Measurements from ENCODE around the gene JARID2. TPM values are rescaled to one million over a fixed set of nuclear protein-coding genes. Genes with fewer than 3 reads are reported as not detected.
"Not testable (repeated sequence)": the region's sequence is repeated elsewhere in the genome, so short reads cannot be mapped to it uniquely, and the experiment has no call there.

The JARID2 gene
- total RNA-seq, 1 donor from 2014 or later = 5.0 TPM

GRCh38 chr6:15293674-15294073 lies 47.8 kb downstream of the JARID2 start:
- H3K27me3 ChIP-seq = no peaks in the 10 kb centered on the region
- no peak overlapping the region for H3K27ac ChIP-seq
- no peak overlapping the region for H3K4me3 ChIP-seq
- no peaks in the 10 kb centered on the region for H3K9me3 ChIP-seq
- TF ChIP-seq CTCF (IDR thresholded peaks at IDR 0.05) = no peak
- DNase-seq (ENCODE audit: low spot score in 2 of 2) = no peak
- intact Hi-C loops (cut with DNase I) = no loop called here
- H3K36me3 ChIP-seq = no peaks in the 10 kb centered on the region
- H3K4me1 ChIP-seq = peaks cover 0 to 7% of the 10 kb centered on the region in 2 donors

GRCh38 chr6:15294504-15294903 lies 48.6 kb downstream of the JARID2 start:
- Histone ChIP-seq H3K27me3 (no peaks in the 10 kb centered on the region), H3K9me3 (no peaks in the 10 kb centered on the region), H3K36me3 (no peaks in the 10 kb centered on the region), H3K4me1 (peaks cover 0 to 7% of the 10 kb centered on the region in 2 donors), H3K4me3 (no peak overlapping the region), H3K27ac (no peak overlapping the region)
- no peak for TF ChIP-seq CTCF (IDR thresholded peaks at IDR 0.05)
- intact Hi-C loops (cut with DNase I) = no loop called here
- no peak for DNase-seq (ENCODE audit: low spot score in 2 of 2)

- Histone ChIP-seq H3K4me1 (peaks cover 0 to 7% of the 10 kb centered on the region in 2 donors), H3K4me3 (no peak overlapping the region), H3K27me3 (no peaks in the 10 kb centered on the region), H3K9me3 (no peaks in the 10 kb centered on the region), H3K36me3 (no peaks in the 10 kb centered on the region), H3K27ac (no peak overlapping the region)
- intact Hi-C loops (cut with DNase I) = no loop called here
- TF ChIP-seq CTCF (IDR thresholded peaks at IDR 0.05) = no peak
- DNase-seq (ENCODE audit: low spot score in 2 of 2) = no peak
Measured at GRCh38 chr6:15296249-15296648, 50.4 kb downstream of the JARID2 start.

- TF ChIP-seq CTCF (IDR thresholded peaks at IDR 0.05) = no peak
- intact Hi-C loops (cut with DNase I) = no loop called here
Measured at GRCh38 chr6:15296735-15297134, 50.9 kb downstream of the JARID2 start.

DNA sequence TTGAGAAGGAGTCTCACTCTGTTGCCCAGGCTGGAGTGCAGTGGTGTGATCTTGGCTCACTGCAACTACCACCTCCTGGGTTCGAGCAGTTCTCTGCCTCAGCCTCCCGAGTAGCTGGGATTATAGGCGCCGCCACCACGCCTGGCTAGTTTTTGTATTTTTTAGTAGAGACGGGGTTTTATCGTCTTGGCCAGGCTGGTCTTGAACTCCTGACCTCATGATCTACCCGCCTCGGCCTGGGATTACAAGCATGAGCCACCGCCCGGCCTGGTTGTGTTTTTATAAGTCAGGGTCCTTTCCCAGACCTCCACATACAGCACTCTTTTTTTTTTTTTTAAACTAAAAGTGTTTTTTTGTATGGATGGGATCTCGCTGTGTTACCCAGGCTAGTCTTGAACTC lies 51.3 kb downstream of the JARID2 start:
- H3K4me1 ChIP-seq; H3K9me3 ChIP-seq; H3K27ac ChIP-seq; H3K4me3 ChIP-seq; intact Hi-C loops (cut with DNase I); H3K27me3 ChIP-seq; H3K36me3 ChIP-seq; DNase-seq (ENCODE audit: low spot score in 2 of 2): not testable (repeated sequence)

More at GRCh38 chr6:15296735-15297134, 50.9 kb downstream of the JARID2 start:
- no peak for DNase-seq (ENCODE audit: low spot score in 2 of 2)
- H3K4me1 ChIP-seq = peaks cover 0 to 7% of the 10 kb centered on the region in 2 donors
- H3K27me3 ChIP-seq = no peaks in the 10 kb centered on the region
- no peak overlapping the region for H3K4me3 ChIP-seq
- H3K27ac ChIP-seq = no peak overlapping the region
- H3K36me3 ChIP-seq = no peaks in the 10 kb centered on the region
- H3K9me3 ChIP-seq = no peaks in the 10 kb centered on the region

DNA sequence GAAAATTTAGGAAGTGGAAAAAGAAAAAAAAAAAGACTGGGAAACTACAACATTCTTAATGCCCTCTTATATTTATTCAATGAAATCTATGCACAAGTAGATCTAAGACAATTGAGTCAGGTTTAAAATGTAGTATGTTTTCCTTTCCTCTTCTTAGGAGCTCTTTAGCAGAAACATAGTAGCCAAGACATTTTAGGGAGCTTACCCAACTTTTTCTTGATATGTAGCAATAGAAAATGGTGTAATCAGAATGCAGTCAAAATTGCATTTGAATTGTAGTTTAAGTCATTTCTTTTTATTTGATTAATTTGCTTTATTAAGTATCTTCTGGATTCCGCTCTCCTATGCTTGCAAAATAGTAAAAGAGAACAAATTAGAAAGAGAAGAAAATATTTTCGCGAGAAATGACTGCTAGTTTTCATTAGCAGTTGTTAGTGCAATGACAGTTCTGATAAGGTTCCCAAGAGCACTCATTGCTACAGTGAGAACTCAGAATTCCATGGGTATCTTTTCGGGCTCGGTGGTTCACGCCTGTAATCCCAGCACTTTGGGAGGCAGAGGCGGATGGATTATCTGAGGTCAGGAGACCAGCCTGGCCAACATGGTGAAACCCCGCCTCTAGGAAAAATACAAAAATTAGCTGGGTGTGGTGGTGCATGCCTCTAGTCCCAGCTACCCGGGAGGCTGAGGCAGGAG lies 52.2 kb downstream of the JARID2 start:
- Histone ChIP-seq H3K36me3 (no peaks in the 10 kb centered on the region), H3K27me3 (no peaks in the 10 kb centered on the region), H3K27ac (no peak overlapping the region), H3K9me3 (no peaks in the 10 kb centered on the region), H3K4me3 (no peak overlapping the region), H3K4me1 (peaks cover 0 to 7% of the 10 kb centered on the region in 2 donors)
- no peak for TF ChIP-seq CTCF (IDR thresholded peaks at IDR 0.05)
- no peak for DNase-seq (ENCODE audit: low spot score in 2 of 2)
- intact Hi-C loops (cut with DNase I) = no loop called here

Measured in ascending aorta (tissue), 2 donors.